ENCODE measurements around the gene CYB561A3.

The CYB561A3 gene

GRCh38 chr11:61332797-61333549, 28.7 kb downstream of the CYB561A3 start, which contains the start of the genes DDB1 and TKFC:
DDB1 (minus strand) TSS chr11:61333105; CDS start chr11:61332968, 137 bp downstream.
TKFC (plus strand) TSS chr11:61333228; CDS start chr11:61334729, 1,501 bp downstream.
- Mint-ChIP-seq H3K27ac (peak within 1 kb of the TSS; percentile 96), H3K36me3 (ENCODE audit: low read depth) (peaks cover 33% of the 10 kb centered on the region), H3K4me1 (ENCODE audit: low read depth) (peaks cover 42% of the 10 kb centered on the region), H3K27me3 (ENCODE audit: low read depth) (no peaks in the 10 kb centered on the region), H3K4me3 (peak within 1 kb of the TSS; percentile 93), H3K9me3 (no peaks in the 10 kb centered on the region)
- peak; percentile 99 for DNase-seq (ENCODE audit: low spot score)

- H3K4me1 Mint-ChIP-seq (ENCODE audit: low read depth), result peaks cover 44% of the 10 kb centered on the region
- peak overlapping the region; percentile 96 for H3K27ac Mint-ChIP-seq
- H3K4me3 Mint-ChIP-seq, result peak overlapping the region; percentile 93
- no peak for DNase-seq (ENCODE audit: low spot score)
- H3K27me3 Mint-ChIP-seq (ENCODE audit: low read depth), result no peaks in the 10 kb centered on the region
- H3K36me3 Mint-ChIP-seq (ENCODE audit: low read depth), result peaks cover 38% of the 10 kb centered on the region
- H3K9me3 Mint-ChIP-seq, result no peaks in the 10 kb centered on the region
These were observed 29.3 kb downstream of the CYB561A3 start for GRCh38 chr11:61332281-61332796.

GRCh38 chr11:61331651-61332050, 30.0 kb downstream of the CYB561A3 start:
- H3K9me3 Mint-ChIP-seq, result no peaks in the 10 kb centered on the region
- H3K27ac Mint-ChIP-seq, result peak overlapping the region; percentile 96
- peaks cover 38% of the 10 kb centered on the region for H3K36me3 Mint-ChIP-seq (ENCODE audit: low read depth)
- H3K4me3 Mint-ChIP-seq, result peak overlapping the region; percentile 93
- H3K27me3 Mint-ChIP-seq (ENCODE audit: low read depth), result no peaks in the 10 kb centered on the region
- H3K4me1 Mint-ChIP-seq (ENCODE audit: low read depth), result peaks cover 40% of the 10 kb centered on the region
- DNase-seq (ENCODE audit: low spot score), result no peak

GRCh38 chr11:61329871-61330270, 31.8 kb downstream of the CYB561A3 start:
- Mint-ChIP-seq H3K27me3 (ENCODE audit: low read depth) (no peaks in the 10 kb centered on the region), H3K36me3 (ENCODE audit: low read depth) (peaks cover 51% of the 10 kb centered on the region), H3K27ac (no peak overlapping the region), H3K9me3 (no peaks in the 10 kb centered on the region), H3K4me3 (no peak overlapping the region), H3K4me1 (ENCODE audit: low read depth) (peaks cover 32% of the 10 kb centered on the region)
- DNase-seq (ENCODE audit: low spot score), result no peak

- Mint-ChIP-seq H3K36me3 (ENCODE audit: low read depth) (peaks cover 61% of the 10 kb centered on the region), H3K4me3 (no peak overlapping the region), H3K9me3 (no peaks in the 10 kb centered on the region), H3K4me1 (ENCODE audit: low read depth) (peaks cover 25% of the 10 kb centered on the region), H3K27me3 (ENCODE audit: low read depth) (no peaks in the 10 kb centered on the region), H3K27ac (no peak overlapping the region)
- DNase-seq (ENCODE audit: low spot score), result no peak
These were observed 33.3 kb downstream of the CYB561A3 start for GRCh38 chr11:61328351-61328750.

GRCh38 chr11:61327669-61328071, 34.0 kb downstream of the CYB561A3 start:
- Mint-ChIP-seq H3K4me1 (ENCODE audit: low read depth) (peaks cover 25% of the 10 kb centered on the region), H3K4me3 (no peak overlapping the region), H3K27me3 (ENCODE audit: low read depth) (no peaks in the 10 kb centered on the region), H3K9me3 (no peaks in the 10 kb centered on the region), H3K27ac (no peak overlapping the region), H3K36me3 (ENCODE audit: low read depth) (peaks cover 67% of the 10 kb centered on the region)
- DNase-seq (ENCODE audit: low spot score), result no peak

- peaks cover 11% of the 10 kb centered on the region for H3K4me1 Mint-ChIP-seq (ENCODE audit: low read depth)
- DNase-seq (ENCODE audit: low spot score), result no peak
- H3K9me3 Mint-ChIP-seq, result no peaks in the 10 kb centered on the region
- no peaks in the 10 kb centered on the region for H3K27me3 Mint-ChIP-seq (ENCODE audit: low read depth)
- no peak overlapping the region for H3K27ac Mint-ChIP-seq
- no peak overlapping the region for H3K4me3 Mint-ChIP-seq
- H3K36me3 Mint-ChIP-seq (ENCODE audit: low read depth), result peaks cover 62% of the 10 kb centered on the region
These were observed 35.9 kb downstream of the CYB561A3 start for GRCh38 chr11:61325649-61326414.

- no peaks in the 10 kb centered on the region for H3K4me1 Mint-ChIP-seq (ENCODE audit: low read depth)
- no peaks in the 10 kb centered on the region for H3K9me3 Mint-ChIP-seq
- no peak overlapping the region for H3K27ac Mint-ChIP-seq
- no peak for DNase-seq (ENCODE audit: low spot score)
- peaks cover 49% of the 10 kb centered on the region for H3K36me3 Mint-ChIP-seq (ENCODE audit: low read depth)
- H3K4me3 Mint-ChIP-seq, result no peak overlapping the region
- H3K27me3 Mint-ChIP-seq (ENCODE audit: low read depth), result no peaks in the 10 kb centered on the region
These were observed 46.4 kb downstream of the CYB561A3 start for GRCh38 chr11:61315260-61315659.

GRCh38 chr11:61310749-61311148, 50.9 kb downstream of the CYB561A3 start:
- no peak for DNase-seq (ENCODE audit: low spot score)
- Mint-ChIP-seq H3K27ac (no peak overlapping the region), H3K4me3 (no peak overlapping the region), H3K4me1 (ENCODE audit: low read depth) (no peaks in the 10 kb centered on the region), H3K27me3 (ENCODE audit: low read depth) (no peaks in the 10 kb centered on the region), H3K36me3 (ENCODE audit: low read depth) (peaks cover 43% of the 10 kb centered on the region), H3K9me3 (no peaks in the 10 kb centered on the region)

GRCh38 chr11:61309739-61310138, 51.9 kb downstream of the CYB561A3 start:
- DNase-seq (ENCODE audit: low spot score), result no peak
- Mint-ChIP-seq H3K9me3 (no peaks in the 10 kb centered on the region), H3K4me1 (ENCODE audit: low read depth) (no peaks in the 10 kb centered on the region), H3K27ac (no peak overlapping the region), H3K27me3 (ENCODE audit: low read depth) (no peaks in the 10 kb centered on the region), H3K36me3 (ENCODE audit: low read depth) (peaks cover 43% of the 10 kb centered on the region), H3K4me3 (no peak overlapping the region)

- no peak overlapping the region for H3K4me3 Mint-ChIP-seq
- no peak for DNase-seq (ENCODE audit: low spot score)
- peaks cover 43% of the 10 kb centered on the region for H3K36me3 Mint-ChIP-seq (ENCODE audit: low read depth)
- no peaks in the 10 kb centered on the region for H3K4me1 Mint-ChIP-seq (ENCODE audit: low read depth)
- no peaks in the 10 kb centered on the region for H3K27me3 Mint-ChIP-seq (ENCODE audit: low read depth)
- no peak overlapping the region for H3K27ac Mint-ChIP-seq
- no peaks in the 10 kb centered on the region for H3K9me3 Mint-ChIP-seq
These were observed 52.5 kb downstream of the CYB561A3 start for GRCh38 chr11:61309141-61309540.

- H3K9me3 Mint-ChIP-seq, result no peaks in the 10 kb centered on the region
- DNase-seq (ENCODE audit: low spot score), result no peak
- H3K36me3 Mint-ChIP-seq (ENCODE audit: low read depth), result peaks cover 40% of the 10 kb centered on the region
- no peaks in the 10 kb centered on the region for H3K27me3 Mint-ChIP-seq (ENCODE audit: low read depth)
- H3K27ac Mint-ChIP-seq, result no peak overlapping the region
- H3K4me3 Mint-ChIP-seq, result no peak overlapping the region
- no peaks in the 10 kb centered on the region for H3K4me1 Mint-ChIP-seq (ENCODE audit: low read depth)
These were observed 54.3 kb downstream of the CYB561A3 start for GRCh38 chr11:61307354-61307753.

GRCh38 chr11:61306221-61306620, 55.5 kb downstream of the CYB561A3 start:
- H3K4me1 Mint-ChIP-seq (ENCODE audit: low read depth), result no peaks in the 10 kb centered on the region
- H3K27me3 Mint-ChIP-seq (ENCODE audit: low read depth), result no peaks in the 10 kb centered on the region
- no peak overlapping the region for H3K27ac Mint-ChIP-seq
- H3K9me3 Mint-ChIP-seq, result no peaks in the 10 kb centered on the region
- peaks cover 44% of the 10 kb centered on the region for H3K36me3 Mint-ChIP-seq (ENCODE audit: low read depth)
- no peak for DNase-seq (ENCODE audit: low spot score)
- no peak overlapping the region for H3K4me3 Mint-ChIP-seq

GRCh38 chr11:61305417-61305816, 56.3 kb downstream of the CYB561A3 start:
- Mint-ChIP-seq H3K9me3 (no peaks in the 10 kb centered on the region), H3K27ac (no peak overlapping the region), H3K27me3 (ENCODE audit: low read depth) (no peaks in the 10 kb centered on the region), H3K4me1 (ENCODE audit: low read depth) (no peaks in the 10 kb centered on the region), H3K36me3 (ENCODE audit: low read depth) (peaks cover 44% of the 10 kb centered on the region), H3K4me3 (no peak overlapping the region)
- no peak for DNase-seq (ENCODE audit: low spot score)

Measured in T-helper 2 cell treated with Interferon-gamma antibody and Interleukin-4, amounts not matched to agents 5 μg/mL and 100 μg/mL, for 36 hours (primary cell).